ENCODE measurements around the gene DEPDC5.

DNA sequence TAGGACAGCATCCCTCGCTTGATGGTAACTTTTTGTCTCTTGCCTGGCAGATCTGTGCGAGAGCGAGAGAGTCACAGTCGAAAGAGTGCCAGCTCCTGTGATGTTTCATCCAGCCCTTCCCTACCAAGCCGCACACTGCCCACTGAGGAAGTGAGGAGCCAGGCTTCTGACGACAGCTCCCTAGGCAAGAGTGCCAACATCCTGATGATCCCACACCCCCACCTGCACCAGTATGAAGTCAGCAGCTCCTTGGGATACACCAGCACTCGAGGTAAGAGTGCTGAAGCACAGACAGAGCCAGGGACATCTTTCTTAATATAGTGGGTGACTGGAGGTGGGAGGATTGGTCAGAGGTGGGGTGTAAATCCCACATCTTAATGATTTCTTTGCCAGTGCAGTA is 61.1 kb downstream of the DEPDC5 start:
- TF ChIP-seq, protein P1, sequence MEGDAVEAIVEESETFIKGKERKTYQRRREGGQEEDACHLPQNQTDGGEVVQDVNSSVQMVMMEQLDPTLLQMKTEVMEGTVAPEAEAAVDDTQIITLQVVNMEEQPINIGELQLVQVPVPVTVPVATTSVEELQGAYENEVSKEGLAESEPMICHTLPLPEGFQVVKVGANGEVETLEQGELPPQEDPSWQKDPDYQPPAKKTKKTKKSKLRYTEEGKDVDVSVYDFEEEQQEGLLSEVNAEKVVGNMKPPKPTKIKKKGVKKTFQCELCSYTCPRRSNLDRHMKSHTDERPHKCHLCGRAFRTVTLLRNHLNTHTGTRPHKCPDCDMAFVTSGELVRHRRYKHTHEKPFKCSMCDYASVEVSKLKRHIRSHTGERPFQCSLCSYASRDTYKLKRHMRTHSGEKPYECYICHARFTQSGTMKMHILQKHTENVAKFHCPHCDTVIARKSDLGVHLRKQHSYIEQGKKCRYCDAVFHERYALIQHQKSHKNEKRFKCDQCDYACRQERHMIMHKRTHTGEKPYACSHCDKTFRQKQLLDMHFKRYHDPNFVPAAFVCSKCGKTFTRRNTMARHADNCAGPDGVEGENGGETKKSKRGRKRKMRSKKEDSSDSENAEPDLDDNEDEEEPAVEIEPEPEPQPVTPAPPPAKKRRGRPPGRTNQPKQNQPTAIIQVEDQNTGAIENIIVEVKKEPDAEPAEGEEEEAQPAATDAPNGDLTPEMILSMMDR (IDR thresholded peaks at IDR 0.05) = no peak
- no peak for TF ChIP-seq EZH2 (IDR thresholded peaks at IDR 0.05; ENCODE audit: borderline replicate concordance, insufficient read depth, low read depth, low read length, poor library complexity, severe bottlenecking)

All from B cell (primary cell).